HG03439 (cell line): Measurements from ENCODE around the gene CALHM3.
"Not testable (repeated sequence)": the region's sequence is repeated elsewhere in the genome, so short reads cannot be mapped to it uniquely, and the experiment has no call there.

Experiments
- ATAC-seq: cut with Tn5 transposase; IDR thresholded peaks from one replicate; pipeline ENCODE4 v1.9.1; 2021; ENCODE audit warnings: mild to moderate bottlenecking, moderate library complexity; ENCODE audit not compliant: unreplicated experiment

CALHM3 gene, protein sequence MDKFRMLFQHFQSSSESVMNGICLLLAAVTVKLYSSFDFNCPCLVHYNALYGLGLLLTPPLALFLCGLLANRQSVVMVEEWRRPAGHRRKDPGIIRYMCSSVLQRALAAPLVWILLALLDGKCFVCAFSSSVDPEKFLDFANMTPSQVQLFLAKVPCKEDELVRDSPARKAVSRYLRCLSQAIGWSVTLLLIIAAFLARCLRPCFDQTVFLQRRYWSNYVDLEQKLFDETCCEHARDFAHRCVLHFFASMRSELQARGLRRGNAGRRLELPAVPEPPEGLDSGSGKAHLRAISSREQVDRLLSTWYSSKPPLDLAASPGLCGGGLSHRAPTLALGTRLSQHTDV

GRCh38 chr10:103479135-103479534, at the start of gene CALHM3:
Gene CALHM3, minus strand, starts transcription at chr10:103479240. Its CDS starts 208 bp downstream, at chr10:103479032.
- ATAC-seq: no peak

- no peak for ATAC-seq
Observed at GRCh38 chr10:103528549-103528948, 49.5 kb upstream of the CALHM3 start.

DNA sequence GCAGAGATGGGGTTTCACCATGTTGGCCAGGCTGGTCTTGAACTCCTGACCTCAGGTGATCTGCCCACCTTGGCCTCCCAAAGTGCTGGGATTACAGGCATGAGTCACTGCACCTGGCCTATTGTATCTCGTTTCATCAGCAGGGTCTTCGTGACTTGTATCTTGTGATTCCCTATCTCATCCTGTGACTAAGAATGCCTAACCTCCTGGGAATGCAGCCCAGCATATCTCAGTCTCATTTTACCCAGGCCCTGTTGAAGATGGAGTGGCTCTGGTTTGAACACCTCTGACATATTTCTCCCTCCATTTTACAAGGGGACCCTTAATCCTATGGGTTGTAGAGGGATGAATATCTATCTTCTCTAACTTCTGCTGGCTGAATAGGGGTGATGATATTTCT, 48.4 kb upstream of the CALHM3 start:
- not testable (repeated sequence) for ATAC-seq

- no peak for ATAC-seq
Observed at GRCh38 chr10:103525901-103526300, 46.9 kb upstream of the CALHM3 start.

- ATAC-seq: no peak
Observed at GRCh38 chr10:103523683-103524082, 44.6 kb upstream of the CALHM3 start.

DNA sequence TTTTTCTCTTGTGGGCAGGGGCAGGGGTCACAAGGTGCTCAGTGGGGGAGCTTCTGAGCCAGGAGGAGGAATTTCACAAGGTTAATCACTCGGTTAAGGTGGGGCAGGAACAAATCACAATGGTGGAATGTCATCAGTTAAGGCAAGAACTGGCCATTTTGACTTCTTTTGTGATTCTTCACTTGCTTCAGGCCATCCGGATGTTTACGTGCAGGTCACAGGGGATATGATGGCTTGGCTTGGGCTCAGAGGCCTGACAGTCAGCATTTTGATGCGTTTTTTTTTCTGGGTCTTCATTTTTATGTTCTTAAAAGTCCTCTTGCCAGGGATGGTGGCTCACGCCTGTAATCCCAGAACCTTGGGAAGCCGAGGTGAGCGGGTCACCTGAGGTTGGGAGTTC, 43.0 kb upstream of the CALHM3 start:
- not testable (repeated sequence) for ATAC-seq

- ATAC-seq: no peak
Observed at GRCh38 chr10:103519798-103520197, 40.8 kb upstream of the CALHM3 start.

- ATAC-seq: no peak
Observed at GRCh38 chr10:103517234-103518085, 38.4 kb upstream of the CALHM3 start.

DNA sequence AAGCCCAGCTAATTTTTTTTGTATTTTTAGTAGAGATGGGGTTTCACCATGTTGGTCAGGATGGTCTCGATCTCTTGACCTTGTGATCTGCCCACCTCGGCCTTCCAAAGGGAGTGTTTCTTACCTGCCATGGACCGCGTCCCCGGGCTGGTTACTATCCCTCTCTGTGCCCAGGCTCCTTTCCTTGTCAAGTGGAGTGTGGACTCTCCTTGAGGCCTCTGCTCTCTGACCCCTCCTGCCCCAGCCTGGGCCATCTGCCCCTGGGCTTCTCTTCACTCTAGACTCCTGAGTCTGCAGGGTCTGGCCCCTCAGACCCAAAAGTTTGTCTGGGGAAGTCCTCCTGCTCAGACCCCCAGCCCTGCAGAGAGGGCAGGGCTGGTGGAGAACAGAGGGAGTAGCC, 35.2 kb upstream of the CALHM3 start:
- ATAC-seq: no peak

GRCh38 chr10:103513380-103514060, 34.5 kb upstream of the CALHM3 start:
- ATAC-seq: no peak

DNA sequence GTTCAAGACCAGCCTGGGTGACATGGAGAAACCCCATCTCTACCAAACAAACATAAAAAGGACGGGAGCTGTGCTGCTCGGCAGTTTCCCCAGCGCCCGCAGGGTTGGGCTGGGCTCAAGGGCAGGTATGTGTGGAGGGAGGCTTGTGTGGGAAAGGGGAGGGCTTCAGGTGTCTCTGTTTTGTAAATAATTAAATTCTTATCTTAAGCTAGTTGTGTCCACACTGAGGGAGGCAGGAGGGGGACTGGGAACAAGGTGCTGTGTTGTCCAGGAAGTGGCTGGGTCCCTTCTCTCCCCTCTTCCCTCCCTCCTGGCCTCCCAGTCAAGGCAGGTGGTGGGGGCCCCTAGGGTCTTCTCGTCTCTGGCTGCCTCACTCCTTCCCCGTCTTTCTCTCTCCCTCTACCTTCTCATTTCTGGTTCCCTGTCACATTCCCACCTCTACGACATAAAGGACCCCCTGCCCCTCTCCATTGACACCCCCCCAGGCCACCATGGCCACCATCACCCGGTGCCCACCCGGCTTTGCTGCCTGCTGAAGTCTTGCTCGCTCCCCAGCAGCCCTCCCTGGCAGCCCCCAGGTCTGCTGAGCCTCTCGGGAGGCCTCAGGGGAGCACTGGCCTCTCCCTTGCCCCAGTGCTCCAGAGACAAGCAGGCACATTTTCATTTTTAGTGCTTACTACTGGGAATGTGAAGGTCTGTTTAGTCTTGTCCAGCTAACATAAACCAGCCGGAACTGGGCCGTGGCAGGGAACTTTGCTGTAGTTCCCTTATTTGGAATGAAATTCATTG, 33.7 kb upstream of the CALHM3 start:
- ATAC-seq: no peak

- no peak for ATAC-seq
Observed at GRCh38 chr10:103512166-103512565, 33.1 kb upstream of the CALHM3 start.

GRCh38 chr10:103510791-103511752, 32.0 kb upstream of the CALHM3 start:
- ATAC-seq: no peak

DNA sequence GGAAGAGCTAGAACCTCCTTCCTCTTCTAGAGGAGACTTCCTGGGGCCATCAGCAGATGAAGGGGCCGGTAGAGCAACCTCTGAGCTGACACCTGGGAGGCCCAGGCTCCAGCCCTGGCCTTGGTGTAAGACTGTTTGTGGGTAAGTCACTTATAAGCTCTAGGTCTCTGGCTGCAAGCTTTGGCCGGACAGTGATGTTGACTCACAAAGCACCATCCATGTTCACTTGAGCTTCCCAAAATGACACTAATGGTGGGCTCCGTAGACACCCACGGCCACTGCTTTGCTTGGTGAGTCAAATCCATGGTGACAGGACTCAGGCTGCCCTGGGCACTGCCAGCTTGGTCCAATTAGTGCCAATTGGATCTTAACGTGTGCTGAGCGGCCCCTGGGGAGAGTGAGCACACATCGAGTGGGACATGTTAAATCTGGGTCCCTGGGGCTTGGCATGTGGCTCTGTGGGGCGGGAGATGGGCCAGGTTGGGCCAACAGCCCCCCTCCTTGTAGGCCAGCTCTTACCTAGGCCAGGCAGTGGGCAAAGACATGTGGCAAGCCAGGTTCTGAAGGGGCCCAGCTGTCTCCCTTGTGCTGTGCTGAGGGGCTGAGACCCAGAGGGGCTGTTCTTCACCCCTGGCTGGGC, 31.1 kb upstream of the CALHM3 start:
- ATAC-seq: no peak

DNA sequence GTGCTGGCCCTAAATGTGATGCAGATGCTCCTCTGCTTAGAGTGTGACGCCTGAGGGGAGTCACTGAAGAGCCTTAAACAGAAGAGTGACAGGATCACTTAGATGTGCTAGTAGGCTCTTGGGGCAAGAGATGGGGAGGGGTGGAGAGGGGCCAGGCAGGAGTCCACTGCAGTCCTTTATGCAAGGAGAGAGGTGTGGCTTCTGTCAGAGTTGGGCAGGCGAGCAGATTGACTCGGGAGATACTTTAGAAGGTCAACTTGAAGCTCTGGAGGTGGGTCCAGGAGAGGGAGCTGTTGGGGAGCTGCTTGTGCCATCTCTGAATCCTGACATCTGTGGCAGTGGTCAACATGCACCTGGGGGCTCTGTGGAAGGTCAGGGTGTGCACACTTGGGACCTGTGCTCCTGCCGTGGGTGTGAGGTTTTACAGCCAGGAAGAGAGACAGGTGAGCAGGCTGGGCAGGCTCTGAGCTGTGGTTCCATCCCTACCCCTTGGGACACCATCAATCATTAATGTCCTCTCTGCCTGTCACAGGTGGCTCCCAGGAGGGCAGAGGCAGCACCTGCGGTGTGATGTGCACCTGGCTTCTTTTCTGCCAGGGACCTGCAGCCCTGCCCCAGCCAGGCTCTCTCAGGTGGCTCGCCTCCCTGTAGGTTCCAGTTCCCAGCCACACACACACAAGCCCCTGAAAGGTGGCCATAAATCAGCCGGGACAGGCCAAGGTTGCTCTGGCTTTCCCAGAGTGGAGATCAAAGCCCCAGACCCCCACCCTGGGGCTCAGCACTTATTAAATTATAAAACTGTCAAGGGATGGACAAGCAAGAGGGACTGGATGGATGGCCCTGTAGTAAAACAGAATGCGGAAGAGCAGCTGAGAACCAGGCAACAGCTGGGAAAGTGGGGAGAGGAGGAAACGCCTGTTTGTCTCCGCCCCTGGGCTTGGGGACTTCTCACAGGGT, 28.5 kb upstream of the CALHM3 start:
- ATAC-seq: no peak

DNA sequence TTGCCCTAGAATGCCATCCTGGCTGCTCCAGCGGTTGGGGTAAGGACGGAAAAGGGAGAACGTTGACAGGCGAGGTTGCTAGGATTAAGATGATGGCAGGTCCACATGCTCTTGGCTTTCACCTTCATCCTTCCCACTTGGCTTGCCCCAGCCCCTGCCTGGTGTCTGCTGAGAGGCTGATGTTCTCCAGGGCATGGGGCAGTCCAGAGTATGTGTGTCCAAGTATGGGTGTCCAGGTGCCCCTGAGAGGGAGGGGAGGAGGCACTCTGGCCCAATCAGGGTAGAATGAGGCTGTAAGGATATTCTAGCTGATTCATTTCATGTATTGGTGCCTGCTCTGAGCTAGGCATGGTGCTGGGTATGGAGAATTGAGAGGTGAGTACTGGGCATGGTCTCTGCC, 27.0 kb upstream of the CALHM3 start:
- ATAC-seq: no peak

DNA sequence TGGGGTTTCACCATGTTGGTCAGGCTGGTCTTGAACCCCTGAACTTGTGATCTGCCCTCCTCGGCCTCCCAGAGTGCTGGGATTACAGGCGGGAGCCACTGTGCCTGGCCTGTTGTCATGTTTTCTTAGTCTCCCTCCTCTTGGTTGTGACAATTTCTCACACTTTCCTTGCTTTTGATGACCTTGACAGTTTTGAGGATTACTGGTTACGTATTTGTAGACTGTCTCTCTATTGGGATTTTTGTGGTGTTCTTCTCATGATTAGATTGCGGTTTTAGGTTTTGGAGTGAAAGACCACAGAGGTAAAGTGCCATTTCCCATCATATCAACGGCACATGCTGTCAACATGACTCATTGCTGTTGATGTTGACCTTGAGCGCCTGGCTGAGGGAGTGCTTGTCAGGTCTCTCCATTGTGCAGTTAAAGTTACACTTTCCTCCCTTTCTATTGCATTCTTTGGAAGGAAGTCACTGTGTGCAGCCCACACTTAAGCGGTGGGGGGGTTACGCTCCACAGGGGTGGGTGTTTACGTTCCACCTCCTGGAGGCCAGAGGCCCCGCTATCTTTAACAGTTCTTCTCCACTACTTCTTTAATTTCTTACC, 25.2 kb upstream of the CALHM3 start:
- ATAC-seq: no peak

- not testable (repeated sequence) for ATAC-seq
Observed at GRCh38 chr10:103503777-103504176, 24.7 kb upstream of the CALHM3 start.
